ENCODE measurements around the gene ARHGAP4. TPM values are rescaled to one million over a fixed set of nuclear protein-coding genes. Genes with fewer than 3 reads are reported as not detected.

ARHGAP4 gene
- total RNA-seq, 1 donor from 2014 or later, result 69.8 TPM

GRCh38 chrX:153966283-153966688 is 40.2 kb upstream of the ARHGAP4 start:
- Histone ChIP-seq H3K36me3 (peaks cover 21% of the 10 kb centered on the region), H3K4me1 (peaks cover 34% of the 10 kb centered on the region), H3K9me3 (no peaks in the 10 kb centered on the region), H3K4me3 (no peak overlapping the region), H3K27me3 (no peaks in the 10 kb centered on the region), H3K27ac (no peak overlapping the region)
- TF ChIP-seq, protein P1, sequence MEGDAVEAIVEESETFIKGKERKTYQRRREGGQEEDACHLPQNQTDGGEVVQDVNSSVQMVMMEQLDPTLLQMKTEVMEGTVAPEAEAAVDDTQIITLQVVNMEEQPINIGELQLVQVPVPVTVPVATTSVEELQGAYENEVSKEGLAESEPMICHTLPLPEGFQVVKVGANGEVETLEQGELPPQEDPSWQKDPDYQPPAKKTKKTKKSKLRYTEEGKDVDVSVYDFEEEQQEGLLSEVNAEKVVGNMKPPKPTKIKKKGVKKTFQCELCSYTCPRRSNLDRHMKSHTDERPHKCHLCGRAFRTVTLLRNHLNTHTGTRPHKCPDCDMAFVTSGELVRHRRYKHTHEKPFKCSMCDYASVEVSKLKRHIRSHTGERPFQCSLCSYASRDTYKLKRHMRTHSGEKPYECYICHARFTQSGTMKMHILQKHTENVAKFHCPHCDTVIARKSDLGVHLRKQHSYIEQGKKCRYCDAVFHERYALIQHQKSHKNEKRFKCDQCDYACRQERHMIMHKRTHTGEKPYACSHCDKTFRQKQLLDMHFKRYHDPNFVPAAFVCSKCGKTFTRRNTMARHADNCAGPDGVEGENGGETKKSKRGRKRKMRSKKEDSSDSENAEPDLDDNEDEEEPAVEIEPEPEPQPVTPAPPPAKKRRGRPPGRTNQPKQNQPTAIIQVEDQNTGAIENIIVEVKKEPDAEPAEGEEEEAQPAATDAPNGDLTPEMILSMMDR (IDR thresholded peaks at IDR 0.05), result no peak
- intact Hi-C loops (cut with DNase I), result no loop called here
- ATAC-seq (no peak), DNase-seq (no peak)

DNA sequence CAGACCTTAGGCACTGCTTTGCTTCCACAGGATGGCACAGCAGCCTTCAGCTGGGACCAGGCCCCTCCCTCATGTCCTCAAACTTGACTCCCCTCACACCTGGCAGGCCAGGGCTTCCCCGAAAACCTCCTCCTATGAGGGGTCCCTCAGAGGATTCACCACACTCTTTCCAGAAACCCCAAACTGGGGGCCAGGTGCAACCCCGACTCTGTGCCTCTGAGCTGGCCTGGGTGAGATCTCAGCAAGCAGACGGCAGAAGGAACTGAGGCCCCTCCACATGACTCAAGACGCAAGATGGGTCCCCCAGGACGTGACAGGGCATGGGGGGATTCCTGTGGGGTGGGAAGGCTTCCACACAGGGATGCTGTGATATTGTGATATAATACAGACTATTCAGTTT is 39.3 kb upstream of the ARHGAP4 start:
- intact Hi-C loops (cut with DNase I), result no loop called here
- Histone ChIP-seq H3K9me3 (no peaks in the 10 kb centered on the region), H3K27me3 (no peaks in the 10 kb centered on the region), H3K4me3 (no peak overlapping the region), H3K27ac (no peak overlapping the region), H3K4me1 (peaks cover 34% of the 10 kb centered on the region), H3K36me3 (peaks cover 30% of the 10 kb centered on the region)
- no peak for DNase-seq
- TF ChIP-seq, protein P1 (IDR thresholded peaks at IDR 0.05), result no peak
- no peak for ATAC-seq

DNA sequence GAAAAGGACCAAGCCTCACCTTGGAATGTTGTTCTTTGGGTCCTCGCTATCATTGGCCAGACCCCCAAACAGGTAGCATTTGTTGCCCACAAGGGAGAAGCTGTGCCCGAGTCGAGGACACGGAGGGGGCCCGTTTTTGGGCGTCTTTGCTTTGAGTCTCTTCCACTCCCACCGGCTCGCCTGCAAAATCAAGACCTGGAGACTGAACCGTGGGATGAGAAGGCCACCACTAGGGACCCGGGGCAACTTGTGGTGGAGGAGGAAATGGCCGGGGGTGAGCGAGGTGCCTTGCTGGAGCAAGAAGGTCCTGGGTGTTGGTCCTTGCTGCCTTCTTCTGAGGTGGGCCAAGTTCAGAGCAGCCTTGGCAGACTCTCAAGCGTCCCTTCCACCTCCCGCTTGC is 38.0 kb upstream of the ARHGAP4 start:
- ATAC-seq, result no peak
- TF ChIP-seq, protein P1 (IDR thresholded peaks at IDR 0.05), result no peak
- Histone ChIP-seq H3K4me3 (no peak overlapping the region), H3K4me1 (peaks cover 33% of the 10 kb centered on the region), H3K27ac (no peak overlapping the region), H3K36me3 (peaks cover 43% of the 10 kb centered on the region), H3K27me3 (no peaks in the 10 kb centered on the region), H3K9me3 (no peaks in the 10 kb centered on the region)
- DNase-seq, result no peak
- intact Hi-C loops (cut with DNase I), result no loop called here

DNA sequence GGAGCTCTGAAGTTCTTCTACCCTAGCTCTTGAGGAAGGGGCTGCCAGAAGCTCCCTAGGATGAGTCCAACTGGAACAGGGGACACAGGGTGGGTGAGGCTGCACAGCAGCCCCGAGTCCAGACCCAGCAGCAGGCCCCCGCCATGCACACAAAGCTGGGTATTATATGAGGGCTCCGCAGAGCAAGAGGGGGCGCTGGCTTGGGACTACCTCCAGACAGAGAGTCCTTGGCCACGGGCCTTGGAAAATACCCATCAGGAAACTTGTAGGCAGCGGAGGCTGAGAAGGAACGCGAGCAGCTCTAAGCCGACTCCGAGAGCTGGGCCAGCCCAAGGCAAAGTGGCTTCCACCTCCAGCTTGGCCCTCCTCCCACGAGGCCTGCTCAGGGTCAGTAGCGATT is 37.5 kb upstream of the ARHGAP4 start:
- Histone ChIP-seq H3K27me3 (no peaks in the 10 kb centered on the region), H3K27ac (no peak overlapping the region), H3K4me1 (peaks cover 28% of the 10 kb centered on the region), H3K36me3 (peaks cover 48% of the 10 kb centered on the region), H3K4me3 (no peak overlapping the region), H3K9me3 (no peaks in the 10 kb centered on the region)
- DNase-seq (no peak), ATAC-seq (no peak)
- TF ChIP-seq, protein P1 (IDR thresholded peaks at IDR 0.05), result no peak
- intact Hi-C loops (cut with DNase I), result no loop called here

DNA sequence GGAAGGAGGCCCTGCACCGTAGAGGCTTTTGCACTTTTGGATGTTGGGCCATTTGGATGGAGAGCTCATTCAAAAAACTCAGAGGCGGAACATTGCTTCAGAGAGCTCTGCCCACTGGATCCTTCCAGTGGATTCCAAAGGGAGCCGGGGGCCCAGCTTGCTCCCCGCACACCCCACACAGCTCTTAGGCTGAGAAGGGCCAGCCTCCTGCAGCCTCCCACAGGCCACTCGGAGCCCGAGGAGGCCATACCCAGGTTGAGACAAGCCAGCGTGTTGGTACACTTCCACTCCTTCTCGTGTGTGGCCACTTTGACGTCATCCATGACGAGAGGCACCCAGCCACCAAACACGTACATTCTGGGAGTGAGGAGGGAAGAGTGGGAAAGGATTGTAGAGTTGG is 35.2 kb upstream of the ARHGAP4 start:
- H3K27ac ChIP-seq, result no peak overlapping the region
- peaks cover 8% of the 10 kb centered on the region for H3K4me1 ChIP-seq
- no peaks in the 10 kb centered on the region for H3K9me3 ChIP-seq
- ATAC-seq, result no peak
- peaks cover 71% of the 10 kb centered on the region for H3K36me3 ChIP-seq
- intact Hi-C loops (cut with DNase I), result no loop called here
- no peak for DNase-seq
- no peaks in the 10 kb centered on the region for H3K27me3 ChIP-seq
- H3K4me3 ChIP-seq, result no peak overlapping the region
- TF ChIP-seq, protein P1 (IDR thresholded peaks at IDR 0.05), result no peak

- Histone ChIP-seq H3K4me3 (no peak overlapping the region), H3K4me1 (peaks cover 3% of the 10 kb centered on the region), H3K36me3 (peaks cover 76% of the 10 kb centered on the region), H3K27me3 (no peaks in the 10 kb centered on the region), H3K27ac (no peak overlapping the region), H3K9me3 (no peaks in the 10 kb centered on the region)
- ATAC-seq, result no peak
- TF ChIP-seq, protein P1 (IDR thresholded peaks at IDR 0.05), result no peak
- DNase-seq, result no peak
- intact Hi-C loops (cut with DNase I), result no loop called here
These were observed 34.7 kb upstream of the ARHGAP4 start for GRCh38 chrX:153960786-153961185.

All from upper lobe of right lung (tissue), 1 donor.